Femur (tissue), 1 donor: ENCODE measurements around the gene ALAS2.
"Not testable (repeated sequence)": the region's sequence is repeated elsewhere in the genome, so short reads cannot be mapped to it uniquely, and the experiment has no call there.

Experiments
- DNase-seq: peaks from one replicate; pipeline ENCODE4 v3.0.0-alpha.2; 2017

Gene ALAS2

GRCh38 chrX:55030271-55031205 lies at the start of gene ALAS2:
TSS of gene ALAS2 (minus strand) at chrX:55030977. CDS start at chrX:55026000, 4,977 bp downstream.
- no peak for DNase-seq

GRCh38 chrX:55074851-55075467 lies 44.2 kb upstream of the ALAS2 start, which contains the start of gene PAGE2B:
TSS of gene PAGE2B (plus strand) at chrX:55075030. CDS start at chrX:55076042, 1,012 bp downstream.
- no peak for DNase-seq

GRCh38 chrX:55072286-55072685 lies 41.5 kb upstream of the ALAS2 start:
- no peak for DNase-seq

GRCh38 chrX:55067180-55067579 lies 36.4 kb upstream of the ALAS2 start:
- not testable (repeated sequence) for DNase-seq

- peak; percentile 28 for DNase-seq
Measured at GRCh38 chrX:55057675-55058249, 27.0 kb upstream of the ALAS2 start.

GRCh38 chrX:55056820-55057674 lies 26.3 kb upstream of the ALAS2 start:
- no peak for DNase-seq

GRCh38 chrX:55050599-55050998 lies 19.8 kb upstream of the ALAS2 start:
- not testable (repeated sequence) for DNase-seq

- DNase-seq, result no peak
Measured at GRCh38 chrX:55041514-55041913, 10.7 kb upstream of the ALAS2 start.

- DNase-seq, result no peak
Measured at GRCh38 chrX:55039471-55039870, 8.7 kb upstream of the ALAS2 start.

GRCh38 chrX:55033429-55033828 lies 2.7 kb upstream of the ALAS2 start:
- no peak for DNase-seq

GRCh38 chrX:55029291-55029690 lies 1.5 kb downstream of the ALAS2 start:
- no peak for DNase-seq

GRCh38 chrX:55028611-55029010 lies 2.2 kb downstream of the ALAS2 start:
- DNase-seq, result no peak

- no peak for DNase-seq
Measured at GRCh38 chrX:55028040-55028439, 2.7 kb downstream of the ALAS2 start.

- no peak for DNase-seq
Measured at GRCh38 chrX:55026840-55027239, 3.9 kb downstream of the ALAS2 start.

GRCh38 chrX:55026143-55026542 lies 4.6 kb downstream of the ALAS2 start:
- DNase-seq, result no peak

GRCh38 chrX:55014897-55015299 lies 15.9 kb downstream of the ALAS2 start:
- no peak for DNase-seq

GRCh38 chrX:55011294-55011693 lies 19.5 kb downstream of the ALAS2 start:
- DNase-seq, result no peak

- DNase-seq, result no peak
Measured at GRCh38 chrX:55008571-55009358, 22.0 kb downstream of the ALAS2 start.

- DNase-seq, result no peak
Measured at GRCh38 chrX:55007656-55008055, 23.1 kb downstream of the ALAS2 start.

- DNase-seq, result no peak
Measured at GRCh38 chrX:55006827-55007621, 23.8 kb downstream of the ALAS2 start.

- no peak for DNase-seq
Measured at GRCh38 chrX:55005256-55005655, 25.5 kb downstream of the ALAS2 start.
